Esophagus muscularis mucosa (tissue), 4 donors: ENCODE data around the gene TMPRSS11A. TPM values are rescaled to one million over a fixed set of nuclear protein-coding genes. Genes with fewer than 3 reads are reported as not detected.

ENCODE experiments used
- DNase-seq: peaks from one replicate; pipeline ENCODE4 v3.0.0-alpha.2; 2017; ENCODE audit errors: extremely low spot score
- H3K27ac ChIP-seq, 4 donors: fragments of 200-600 bp; sonication (generic); replicated peaks in 1 of 4; 1 replicate in 3 of 4; 2 replicates in 1 of 4; pipeline ENCODE4 v1.5.1; 2016 to 2019; ENCODE audit warnings: mild to moderate bottlenecking in 1 of 4
- H3K27me3 ChIP-seq, 4 donors: fragments of 200-600 bp; sonication (generic); one replicate each; pipeline versions ENCODE4 v1.5.1 to v1.6.0; 2016 to 2019
- H3K36me3 ChIP-seq, 4 donors: fragments of 200-600 bp; sonication (generic); one replicate each; pipeline ENCODE4 v1.5.1; 2016 to 2019
- H3K4me1 ChIP-seq, 4 donors: fragments of 200-600 bp; sonication (generic); one replicate each; pipeline ENCODE4 v1.5.1; 2016 to 2019
- H3K4me3 ChIP-seq, 4 donors: fragments of 200-600 bp; sonication (generic); 1 replicate in 2 of 4; 2 replicates in 2 of 4; pipeline ENCODE4 v1.5.1; 2016 to 2019; ENCODE audit warnings: mild to moderate bottlenecking in 4 of 4, moderate library complexity in 1 of 4
- H3K9me3 ChIP-seq, 4 donors: fragments of 200-600 bp; sonication (generic); 1 replicate in 3 of 4; 2 replicates in 1 of 4; pipeline ENCODE4 v1.5.1; 2016 to 2019
- CTCF ChIP-seq, 3 experiments: fragments of 200-600 bp in 2 of 3; fragments of 450-650 bp in 1 of 3; sonication (generic) in 2 of 3; IDR thresholded peaks; one replicate each; pipeline ENCODE4 v1.5.1; 2017 to 2019; ENCODE audit warnings: antibody characterized with exemption in 3 of 3, mild to moderate bottlenecking in 2 of 3, moderate library complexity in 1 of 3
- EP300 ChIP-seq: sonication (generic); formaldehyde crosslinking; IDR thresholded peaks from one replicate; pipeline ENCODE4 v1.6.1; 2017; ENCODE audit warnings: antibody characterized with exemption
- POLR2A ChIP-seq: fragments of 450-650 bp; IDR thresholded peaks from one replicate; pipeline ENCODE4 v1.6.1; 2017; ENCODE audit warnings: antibody characterized with exemption, moderate library complexity, mild to moderate bottlenecking, low read depth
- POLR2AphosphoS5 ChIP-seq, 2 donors: sonication (generic); formaldehyde crosslinking; IDR thresholded peaks; one replicate each; pipeline ENCODE4 v1.6.1; 2017; ENCODE audit warnings: antibody characterized with exemption in 2 of 2
- WGBS: methylation state at CpG from one replicate; pipeline ENCODE4 v1.1.5; 2018; 5-methylcytosine and 5-hydroxymethylcytosine counted together
- intact Hi-C: fragments of 100-400 bp; cut with DNase I; formaldehyde crosslinking; loops from one replicate; pipeline ENCODE4 v1.15.1; 2023
- total RNA-seq, 4 donors: library from RNA; depleted of rRNA; stranded (reverse); fragments of >200 nt; gene quantifications; one replicate each; pipeline versions ENCODE4 v1.1.0 to v1.2.1, GENCODE V29; 2016

The TMPRSS11A gene
- total RNA-seq, 4 donors from 2014 or later = 0.17 to 0.42 TPM; not detected in 2

DNA sequence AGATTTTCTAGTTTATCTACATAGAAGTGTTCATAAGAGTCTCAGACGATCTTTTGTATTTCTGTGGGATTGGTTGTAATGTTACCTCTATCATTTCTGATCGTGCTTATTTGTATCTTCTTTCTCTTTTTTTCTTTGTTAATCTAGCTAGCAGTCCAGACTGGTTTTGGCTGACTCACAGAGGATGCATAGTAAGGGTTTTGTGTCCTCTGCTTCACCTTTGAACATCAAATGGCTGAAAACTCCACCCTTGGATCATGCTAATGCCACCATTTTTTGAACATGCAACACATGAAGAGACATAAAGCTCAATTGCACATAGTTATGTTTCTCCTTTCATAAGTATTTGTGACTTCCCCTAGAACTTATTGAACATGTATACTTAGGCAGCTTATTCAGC lies 22.8 kb downstream of the TMPRSS11A start:
- H3K9me3 ChIP-seq = peaks cover 0 to 5% (median 2%) of the 10 kb centered on the region in 4 donors
- no peak for DNase-seq
- H3K27ac ChIP-seq = no peak overlapping the region
- no peak overlapping the region for H3K4me3 ChIP-seq
- intact Hi-C loops = no loop called here
- WGBS = 80% methylated on average over 2 of the region's 2 CpGs
- no peaks in the 10 kb centered on the region for H3K36me3 ChIP-seq
- H3K27me3 ChIP-seq = no peaks in the 10 kb centered on the region
- TF ChIP-seq CTCF (IDR thresholded peaks at IDR 0.05) (no peak), POLR2A (no peak)
- no peaks in the 10 kb centered on the region for H3K4me1 ChIP-seq

- WGBS = 74% methylated on average over 3 of the region's 3 CpGs
- no peaks in the 10 kb centered on the region for H3K27me3 ChIP-seq
- DNase-seq = no peak
- H3K36me3 ChIP-seq = no peaks in the 10 kb centered on the region
- no peak overlapping the region for H3K27ac ChIP-seq
- intact Hi-C loops = no loop called here
- no peak for TF ChIP-seq POLR2AphosphoS5 (IDR thresholded peaks at IDR 0.05)
- H3K4me1 ChIP-seq = no peaks in the 10 kb centered on the region
- no peak overlapping the region for H3K4me3 ChIP-seq
- H3K9me3 ChIP-seq = peaks cover 0 to 5% (median 2%) of the 10 kb centered on the region in 4 donors
Observed at GRCh38 chr4:67939195-67939594, 24.1 kb downstream of the TMPRSS11A start.

GRCh38 chr4:67935888-67936287 lies 27.4 kb downstream of the TMPRSS11A start:
- no peak overlapping the region for H3K4me3 ChIP-seq
- H3K4me1 ChIP-seq = no peaks in the 10 kb centered on the region
- peaks cover 0 to 5% (median 2%) of the 10 kb centered on the region in 4 donors for H3K9me3 ChIP-seq
- no peak for TF ChIP-seq EP300
- no peak for TF ChIP-seq POLR2AphosphoS5 (IDR thresholded peaks at IDR 0.05)
- TF ChIP-seq POLR2A = no peak
- TF ChIP-seq CTCF (IDR thresholded peaks at IDR 0.05) = no peak
- no peak overlapping the region for H3K27ac ChIP-seq
- no peaks in the 10 kb centered on the region for H3K36me3 ChIP-seq
- DNase-seq = no peak
- intact Hi-C loops = no loop called here
- H3K27me3 ChIP-seq = no peaks in the 10 kb centered on the region
- WGBS = 89% methylated on average over 2 of the region's 2 CpGs

- TF ChIP-seq POLR2A (no peak), CTCF (IDR thresholded peaks at IDR 0.05) (no peak), EP300 (no peak), POLR2AphosphoS5 (IDR thresholded peaks at IDR 0.05) (no peak)
- Histone ChIP-seq H3K27ac (no peak overlapping the region), H3K36me3 (no peaks in the 10 kb centered on the region), H3K4me1 (no peaks in the 10 kb centered on the region), H3K9me3 (peaks cover 0 to 5% (median 2%) of the 10 kb centered on the region in 4 donors), H3K27me3 (no peaks in the 10 kb centered on the region), H3K4me3 (no peak overlapping the region)
- WGBS = 15% methylated on average over 2 of the region's 2 CpGs
- no peak for DNase-seq
- intact Hi-C loops = no loop called here
Observed at GRCh38 chr4:67934628-67935027, 28.7 kb downstream of the TMPRSS11A start.

DNA sequence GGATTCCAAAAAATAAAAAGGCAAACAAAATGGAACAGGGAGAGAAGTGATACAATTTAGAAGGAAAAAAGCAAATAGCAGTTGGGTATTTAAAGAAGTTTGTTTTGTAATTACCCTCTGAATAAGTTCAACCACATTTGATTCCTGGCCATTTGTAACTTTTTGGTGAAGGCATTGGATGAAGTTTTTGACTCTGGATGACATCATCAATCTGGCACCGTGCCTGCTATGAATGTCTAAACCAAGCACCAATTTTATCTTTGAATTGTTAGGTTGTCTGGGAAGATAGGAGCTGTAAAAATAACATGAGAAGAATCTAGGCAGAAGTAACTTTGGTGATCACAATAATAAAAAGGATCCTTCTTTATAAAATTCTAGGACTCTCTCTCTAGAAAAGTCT lies 29.5 kb downstream of the TMPRSS11A start:
- WGBS = 48% methylated on average over 1 of the region's 1 CpG
- Histone ChIP-seq H3K27me3 (no peaks in the 10 kb centered on the region), H3K4me3 (no peak overlapping the region), H3K36me3 (no peaks in the 10 kb centered on the region), H3K4me1 (no peaks in the 10 kb centered on the region), H3K9me3 (peaks cover 0 to 4% (median 1%) of the 10 kb centered on the region in 4 donors), H3K27ac (no peak overlapping the region)
- TF ChIP-seq POLR2A (no peak), EP300 (no peak), POLR2AphosphoS5 (IDR thresholded peaks at IDR 0.05) (no peak), CTCF (IDR thresholded peaks at IDR 0.05) (no peak)
- no peak for DNase-seq
- intact Hi-C loops = no loop called here
